ENCODE measurements around the gene TNFRSF21. TPM values are rescaled to one million over a fixed set of nuclear protein-coding genes. Genes with fewer than 3 reads are reported as not detected.

TNFRSF21 gene
- total RNA-seq, 1 donor from 2014 or later = 74.2 TPM

- Mint-ChIP-seq H3K27ac (no peak overlapping the region), H3K36me3 (no peaks in the 10 kb centered on the region), H3K4me1 (ENCODE audit: unreplicated experiment) (peaks cover 15% of the 10 kb centered on the region), H3K27me3 (peaks cover 4% of the 10 kb centered on the region), H3K9me3 (peaks cover 6% of the 10 kb centered on the region), H3K4me3 (no peak overlapping the region)
- no peak for DNase-seq (ENCODE audit: extremely low spot score, unreplicated experiment)
- no peak for TF ChIP-seq CTCF (conservative IDR thresholded peaks at IDR 0.05)
These were observed 111.7 kb downstream of the TNFRSF21 start for GRCh38 chr6:47197682-47198640.

DNA sequence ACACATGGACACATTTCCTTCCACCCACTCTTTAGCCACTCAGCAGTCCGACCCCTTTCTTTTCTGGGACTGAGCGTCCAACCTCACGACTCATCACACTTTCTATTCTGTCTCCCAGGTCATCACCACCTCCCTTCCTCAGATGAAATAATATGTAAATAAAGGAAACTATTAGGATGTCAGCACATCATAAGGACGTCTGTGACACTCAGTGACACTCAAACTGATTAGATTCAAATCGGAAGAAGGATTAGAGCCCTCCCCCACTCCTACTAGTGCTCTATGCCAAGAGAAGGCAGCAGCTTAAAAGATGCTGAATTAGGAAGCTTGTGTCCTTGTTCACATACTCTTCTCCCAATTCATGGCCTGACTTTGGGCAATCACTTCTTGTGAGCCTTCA, 113.6 kb downstream of the TNFRSF21 start:
- no peak for TF ChIP-seq CTCF (conservative IDR thresholded peaks at IDR 0.05)
- peaks cover 6% of the 10 kb centered on the region for H3K9me3 Mint-ChIP-seq
- peaks cover 15% of the 10 kb centered on the region for H3K4me1 Mint-ChIP-seq (ENCODE audit: unreplicated experiment)
- H3K27me3 Mint-ChIP-seq = peaks cover 4% of the 10 kb centered on the region
- no peak for DNase-seq (ENCODE audit: extremely low spot score, unreplicated experiment)
- H3K27ac Mint-ChIP-seq = no peak overlapping the region
- no peak overlapping the region for H3K4me3 Mint-ChIP-seq
- no peaks in the 10 kb centered on the region for H3K36me3 Mint-ChIP-seq

DNA sequence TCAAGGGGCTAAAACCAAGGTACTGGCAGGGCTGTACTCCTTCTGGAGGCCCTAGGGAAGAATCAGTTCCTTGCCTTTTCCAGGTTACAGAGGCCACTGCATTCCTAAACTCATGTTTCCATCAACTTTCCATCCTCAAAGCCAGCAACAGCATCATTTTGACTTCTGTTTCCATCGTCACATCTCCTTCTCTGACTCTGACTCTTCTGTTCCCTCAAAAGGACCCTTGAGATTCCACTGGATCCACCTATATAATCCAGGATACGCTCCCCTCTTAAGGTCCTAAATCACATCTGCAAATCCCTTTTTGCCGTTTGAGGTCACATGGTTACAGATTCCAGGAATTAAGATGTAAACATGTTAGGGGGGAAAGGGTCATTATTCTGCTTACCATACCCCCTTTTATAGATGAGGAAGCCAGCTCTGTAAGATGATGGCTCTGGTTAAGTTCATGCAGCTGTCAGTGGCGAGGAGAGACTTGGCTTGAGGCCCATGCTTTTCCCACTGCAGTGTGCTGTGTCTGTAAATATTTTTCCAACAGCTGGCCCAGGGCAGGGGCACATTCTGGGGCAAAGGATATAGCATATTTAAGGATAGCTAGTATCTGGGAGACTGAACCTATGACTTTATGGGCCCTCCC, 114.6 kb downstream of the TNFRSF21 start:
- no peak for DNase-seq (ENCODE audit: extremely low spot score, unreplicated experiment)
- Mint-ChIP-seq H3K27ac (no peak overlapping the region), H3K36me3 (no peaks in the 10 kb centered on the region), H3K27me3 (peaks cover 4% of the 10 kb centered on the region), H3K4me3 (no peak overlapping the region), H3K9me3 (no peaks in the 10 kb centered on the region), H3K4me1 (ENCODE audit: unreplicated experiment) (peaks cover 12% of the 10 kb centered on the region)
- TF ChIP-seq CTCF (conservative IDR thresholded peaks at IDR 0.05) = no peak

GRCh38 chr6:47188588-47189021, 121.1 kb downstream of the TNFRSF21 start:
- no peaks in the 10 kb centered on the region for H3K27me3 Mint-ChIP-seq
- no peak for DNase-seq (ENCODE audit: extremely low spot score, unreplicated experiment)
- H3K4me3 Mint-ChIP-seq = peak overlapping the region; percentile 13
- H3K4me1 Mint-ChIP-seq (ENCODE audit: unreplicated experiment) = peaks cover 21% of the 10 kb centered on the region
- TF ChIP-seq CTCF (conservative IDR thresholded peaks at IDR 0.05) = no peak
- peaks cover 3% of the 10 kb centered on the region for H3K36me3 Mint-ChIP-seq
- no peaks in the 10 kb centered on the region for H3K9me3 Mint-ChIP-seq
- peak overlapping the region; percentile 69 for H3K27ac Mint-ChIP-seq

DNA sequence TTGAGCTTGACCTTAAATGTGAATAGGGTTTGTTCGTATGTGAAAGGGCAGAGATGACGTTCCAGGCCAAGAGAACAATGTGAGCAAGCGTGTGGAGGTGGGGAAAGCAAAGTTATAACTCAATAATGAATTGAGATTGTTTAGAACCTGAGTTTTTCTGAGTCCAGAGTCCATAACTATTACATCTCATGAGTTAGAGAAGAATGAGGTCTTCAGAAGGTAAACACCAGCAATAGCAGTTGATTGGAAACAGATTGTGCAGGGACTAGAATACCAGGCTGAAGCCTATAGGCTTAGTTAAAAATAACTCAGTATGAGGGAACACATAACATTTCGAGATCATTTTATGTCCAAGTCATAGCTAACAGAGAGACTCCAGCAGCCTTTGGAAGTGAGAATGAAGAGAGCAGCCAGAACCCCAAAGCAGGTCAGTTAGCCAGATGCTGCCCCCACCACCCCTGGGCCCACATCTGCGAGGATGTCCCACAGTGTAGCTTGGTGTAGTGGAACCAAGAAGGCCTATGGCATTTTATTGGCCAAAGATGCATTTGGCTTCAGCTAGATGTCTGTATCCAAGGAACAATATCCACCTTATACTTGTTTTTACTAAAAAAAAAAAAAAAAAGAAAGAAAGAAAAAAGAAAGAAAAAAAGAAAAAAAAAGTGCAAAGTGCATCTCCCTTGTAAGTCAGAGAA, 121.7 kb downstream of the TNFRSF21 start:
- Mint-ChIP-seq H3K36me3 (peaks cover 3% of the 10 kb centered on the region), H3K4me3 (no peak overlapping the region), H3K27ac (peak overlapping the region; percentile 69), H3K4me1 (ENCODE audit: unreplicated experiment) (peaks cover 21% of the 10 kb centered on the region), H3K27me3 (no peaks in the 10 kb centered on the region), H3K9me3 (peaks cover 1% of the 10 kb centered on the region)
- no peak for TF ChIP-seq CTCF (conservative IDR thresholded peaks at IDR 0.05)
- DNase-seq (ENCODE audit: extremely low spot score, unreplicated experiment) = no peak
